K562 (cell line): ENCODE measurements around the gene ALPK1. TPM values are rescaled to one million over a fixed set of nuclear protein-coding genes. Genes with fewer than 3 reads are reported as not detected.
A peak's percentile ranks its signal among the peaks of the same experiment; 100 is the strongest.

ENCODE experiments used
- ATAC-seq: fragments of 200-7000 bp; cut with Tn5 transposase; 3 replicates; pipeline ENCODE4 v1.9.1; 2020; ENCODE audit warnings: moderate library complexity
- BruUV-seq: library from RNA; stranded (reverse); fragments of 400-500 nt; replicated peaks from 2 replicates; lab custom pipeline; 2021; lab: Mats Ljungman, UMichigan
- CTCF ChIA-PET: fragments of 300-600 bp; formaldehyde crosslinking; extraction: SDS; loops from one replicate; lab custom pipeline; 2021; ENCODE audit warnings: low intra/inter-chr PET ratio; lab: Yijun Ruan, JAX
- POLR2A ChIA-PET: fragments of 300-600, 350-650 bp; sonication (Branson Sonifier 250); formaldehyde crosslinking; extraction: SDS; loops from one replicate; lab custom pipeline; 2021; ENCODE audit warnings: antibody characterized with exemption, inconsistent platforms; lab: Yijun Ruan, JAX
- DNase-seq, 4 experiments: peaks; one replicate each; pipeline versions ENCODE4 v3.0.0 to v3.0.0-alpha.2; 2011 to 2018; ENCODE audit warnings: low spot score in 3 of 4, mixed read lengths in 3 of 4; ENCODE audit errors: extremely low read depth in 1 of 4
- FAIRE-seq: peaks from 2 replicates; lab custom pipeline; 2011; peaks lifted over from hg19 to GRCh38; lab: Jason Lieb, UNC
- H2AFZ ChIP-seq: 2 replicates; pipeline ENCODE4 v1.6.0; 2011; ENCODE audit warnings: low read depth, low read length, control low read depth, inconsistent platforms
- H3K27ac ChIP-seq: fragments of 200-600 bp; 3 replicates; pipeline ENCODE4 v1.8.0; 2011; ENCODE audit warnings: low read depth, mild to moderate bottlenecking, control low read depth, inconsistent platforms, low read length, moderate library complexity, mixed read lengths; ENCODE audit errors: extremely low read depth
- H3K27me3 ChIP-seq, 2 experiments: fragments of 300-600 bp in 1 of 2; 2 replicates in 1 of 2; 3 replicates in 1 of 2; pipeline versions ENCODE4 v1.6.0 to v1.8.0; 2011; ENCODE audit warnings: inconsistent platforms in 2 of 2, low read length in 2 of 2, mild to moderate bottlenecking in 1 of 2, mixed read lengths in 1 of 2, moderate library complexity in 1 of 2; ENCODE audit not compliant: control insufficient read depth in 2 of 2, insufficient read depth in 2 of 2
- H3K36me3 ChIP-seq: fragments of 300-600 bp; 3 replicates; pipeline ENCODE4 v1.8.0; 2011; ENCODE audit warnings: mild to moderate bottlenecking, low read length, inconsistent platforms; ENCODE audit not compliant: control insufficient read depth, insufficient read depth
- H3K4me1 ChIP-seq, 2 experiments: fragments of 200-600 bp in 1 of 2; replicated peaks in 1 of 2; 2 replicates in 1 of 2; 3 replicates in 1 of 2; pipeline versions ENCODE4 v1.5.1 to v1.8.0; 2011; ENCODE audit warnings: inconsistent platforms in 2 of 2, low read length in 2 of 2, mild to moderate bottlenecking in 1 of 2, mixed read lengths in 1 of 2, moderate library complexity in 1 of 2; ENCODE audit not compliant: control insufficient read depth in 2 of 2, insufficient read depth in 2 of 2
- H3K4me2 ChIP-seq: 2 replicates; pipeline ENCODE4 v1.6.1; 2011; ENCODE audit warnings: low read length, control low read depth, inconsistent platforms, mixed read lengths; ENCODE audit not compliant: insufficient read depth
- H3K4me3 ChIP-seq: fragments of 200-600 bp; sonication (generic), shearing (Covaris generic); 2 replicates; pipeline ENCODE4 v1.5.1; 2016; ENCODE audit warnings: control low read depth, inconsistent platforms
- H3K79me2 ChIP-seq: fragments of 200-600 bp; 3 replicates; pipeline ENCODE4 v1.8.0; 2011; ENCODE audit warnings: low read length, inconsistent platforms; ENCODE audit not compliant: control insufficient read depth, insufficient read depth
- H3K9ac ChIP-seq, 2 experiments: 2 replicates each; pipeline versions ENCODE4 v1.6.0 to v1.6.1; 2011; ENCODE audit warnings: low read depth in 2 of 2, low read length in 2 of 2, control low read depth in 1 of 2, inconsistent platforms in 1 of 2, mild to moderate bottlenecking in 1 of 2, mixed read lengths in 1 of 2; ENCODE audit not compliant: insufficient read depth in 1 of 2
- H3K9me1 ChIP-seq: one replicate; pipeline ENCODE4 v1.6.0; 2011; ENCODE audit warnings: inconsistent platforms, mild to moderate bottlenecking, low read length, moderate library complexity; ENCODE audit not compliant: control insufficient read depth, insufficient read depth
- H3K9me3 ChIP-seq: replicated peaks from 2 replicates; pipeline ENCODE4 v1.5.1; 2011; ENCODE audit warnings: low read depth, low read length, inconsistent platforms; ENCODE audit not compliant: control insufficient read depth, insufficient read depth
- H4K20me1 ChIP-seq: replicated peaks from 2 replicates; pipeline ENCODE4 v1.6.1; 2011; ENCODE audit warnings: low read length, inconsistent platforms, mixed read lengths; ENCODE audit not compliant: control insufficient read depth, insufficient read depth
- ATF3 ChIP-seq, 2 experiments: fragments of 450-650 bp in 1 of 2; sonication (generic) in 1 of 2; formaldehyde crosslinking in 1 of 2; IDR thresholded peaks in 1 of 2; conservative IDR thresholded peaks in 1 of 2; 2 replicates each; pipeline versions ENCODE4 v1.6.1 to v1.8.1; 2016 to 2023; ENCODE audit warnings: mild to moderate bottlenecking in 2 of 2, moderate library complexity in 2 of 2, inconsistent platforms in 1 of 2, missing genetic modification reagents in 1 of 2
- CREB3L1 ChIP-seq: fragments of 450-650 bp; IDR thresholded peaks from 2 replicates; pipeline ENCODE4 v1.6.1; 2014; ENCODE audit warnings: low read depth, mild to moderate bottlenecking, moderate library complexity, borderline replicate concordance
- HMG20B ChIP-seq: fragments of 250-450 bp; sonication (Bioruptor Pico); IDR thresholded peaks from 2 replicates; pipeline ENCODE4 v1.5.0; 2021; ENCODE audit warnings: mild to moderate bottlenecking
- MED1 ChIP-seq: sonication (generic); formaldehyde crosslinking; IDR thresholded peaks from 2 replicates; pipeline ENCODE4 v1.8.1; 2023; ENCODE audit warnings: missing genetic modification reagents, borderline replicate concordance
- ZBTB40 ChIP-seq, 2 experiments: fragments of 450-650 bp in 1 of 2; sonication (generic) in 1 of 2; formaldehyde crosslinking in 1 of 2; IDR thresholded peaks; 2 replicates each; pipeline versions ENCODE4 v1.7.1 to v1.9.0; 2016 to 2022; ENCODE audit warnings: inconsistent platforms in 1 of 2, mild to moderate bottlenecking in 1 of 2, missing genetic modification reagents in 1 of 2
- ZNF507 ChIP-seq: conservative IDR thresholded peaks from 2 replicates; pipeline ENCODE4 v1.6.1; 2017; ENCODE audit warnings: missing genetic modification characterization, missing compliant biosample characterization
- WGBS: fragments of 100-300 bp; shearing (Covaris generic); methylation state at CpG from one replicate; pipeline ENCODE4 v1.1.6; 2016; ENCODE audit warnings: low coverage, mixed read lengths; ENCODE audit not compliant: insufficient coverage; ENCODE audit errors: missing lambda C conversion rate; 5-methylcytosine and 5-hydroxymethylcytosine counted together
- in situ Hi-C: fragments of 300-500 bp; cut with MboI; formaldehyde crosslinking; loops from 4 replicates; pipeline ENCODE4 v1.15.0; 2018; ENCODE audit warnings: inconsistent platforms, mixed read lengths
- intact Hi-C: fragments of 100-400 bp; cut with micrococcal nuclease; formaldehyde crosslinking; loops from 2 replicates; pipeline ENCODE4 v1.14.2; 2022
- polyA plus RNA-seq, 8 experiments: library from polyadenylated mRNA; depleted of rRNA in 4 of 8; stranded (reverse) in 5 of 8; unstranded in 3 of 8; fragments of >200 nt; fragmentation: Nextera tagmentation in 2 of 8; fragmentation: Illumina TruSeq in 1 of 8; extraction: Ambion mirVana in 2 of 8; extraction: Trizol in 1 of 8; gene quantifications; 2 replicates each; pipeline versions ENCODE4 v1.2.1 to v1.2.3, GENCODE V29; 2011 to 2014; ENCODE audit warnings: inconsistent platforms in 1 of 8, missing spikeins in 1 of 8
- total RNA-seq, 7 experiments: library from RNA; depleted of rRNA in 6 of 7; stranded (reverse); fragments of >200 nt in 6 of 7; fragmentation: Illumina TruSeq in 2 of 7; extraction: Trizol in 2 of 7; gene quantifications; 2 replicates each; pipeline versions ENCODE4 v1.2.1 to v1.2.3, GENCODE V29; 2011 to 2021; ENCODE audit warnings: low replicate concordance in 1 of 7

ALPK1 gene
- total and polyA plus RNA-seq, 9 of the 15 experiments (the other 6 are each of a cell fraction or from before 2014, with no cell fraction given): 2.3 to 6.9 (median 4.6) TPM

GRCh38 chr4:112473985-112474384 lies 176.8 kb downstream of the ALPK1 start:
- 0% methylated on average over 2 of the region's 2 CpGs for WGBS
- H3K4me1 ChIP-seq: no peaks in the 10 kb centered on the region
- no peaks in the 10 kb centered on the region for H3K79me2 ChIP-seq
- BruUV-seq: no TSS peak
- H3K9me3 ChIP-seq: no peaks in the 10 kb centered on the region
- CTCF ChIA-PET: no interaction called here
- no peak overlapping the region for H3K4me3 ChIP-seq
- H3K27me3 ChIP-seq: no peaks in the 10 kb centered on the region
- no peaks in the 10 kb centered on the region for H4K20me1 ChIP-seq
- DNase-seq (no peak), FAIRE-seq (no peak), ATAC-seq (no peak)
- H3K9me1 ChIP-seq: no peaks in the 10 kb centered on the region
- no peak overlapping the region for H3K27ac ChIP-seq
- H2AFZ ChIP-seq: no peak overlapping the region
- no peaks in the 10 kb centered on the region for H3K36me3 ChIP-seq
- TF ChIP-seq CREB3L1 (no peak), HMG20B (no peak), ATF3 (IDR thresholded peaks at IDR 0.05) (no peak), ATF3 (CRISPR knock-in tag; conservative IDR thresholded peaks at IDR 0.05) (no peak), ZBTB40 (IDR thresholded peaks at IDR 0.05) (0 out of 2 replicates have a peak, but pooled peaks have one; percentile 44), ZBTB40 (CRISPR knock-in tag; IDR thresholded peaks at IDR 0.05) (no peak), MED1 (no peak), ZNF507 (tag) (peak; percentile 91)
- POLR2A ChIA-PET: no interaction called here
- H3K9ac ChIP-seq: no peak overlapping the region
- no peak overlapping the region for H3K4me2 ChIP-seq
- in situ Hi-C loops: no loop called here
- intact Hi-C loops: no loop called here
